HG03521 (cell line): ENCODE results near the gene TDRD1.

Experiments used
- ATAC-seq: cut with Tn5 transposase; IDR thresholded peaks from one replicate; pipeline ENCODE4 v1.9.1; 2021; ENCODE audit warnings: mild to moderate bottlenecking, moderate library complexity; ENCODE audit not compliant: unreplicated experiment

Gene TDRD1

GRCh38 chr10:114262496-114262895 lies 83.3 kb downstream of the TDRD1 start:
- ATAC-seq = no peak

GRCh38 chr10:114265392-114266053 lies 86.4 kb downstream of the TDRD1 start:
- ATAC-seq = no peak

GRCh38 chr10:114266521-114266920 lies 87.4 kb downstream of the TDRD1 start:
- no peak for ATAC-seq

- ATAC-seq = no peak
These were observed 92.1 kb downstream of the TDRD1 start for GRCh38 chr10:114271075-114271778.

GRCh38 chr10:114271779-114272167 lies 92.6 kb downstream of the TDRD1 start:
- no peak for ATAC-seq

GRCh38 chr10:114272696-114273095 lies 93.5 kb downstream of the TDRD1 start:
- no peak for ATAC-seq

GRCh38 chr10:114273910-114274309 lies 94.8 kb downstream of the TDRD1 start:
- no peak for ATAC-seq

- no peak for ATAC-seq
These were observed 95.7 kb downstream of the TDRD1 start for GRCh38 chr10:114274616-114275453.

- ATAC-seq = no peak
These were observed 96.9 kb downstream of the TDRD1 start for GRCh38 chr10:114276066-114276465.

GRCh38 chr10:114276671-114277070 lies 97.5 kb downstream of the TDRD1 start:
- ATAC-seq = no peak

- ATAC-seq = no peak
These were observed 99.2 kb downstream of the TDRD1 start for GRCh38 chr10:114278140-114278883.

- no peak for ATAC-seq
These were observed 99.7 kb downstream of the TDRD1 start for GRCh38 chr10:114278884-114279191.

GRCh38 chr10:114279289-114279688 lies 100.1 kb downstream of the TDRD1 start:
- no peak for ATAC-seq

- ATAC-seq = no peak
These were observed 100.9 kb downstream of the TDRD1 start for GRCh38 chr10:114279901-114280644.

- no peak for ATAC-seq
These were observed 101.9 kb downstream of the TDRD1 start for GRCh38 chr10:114281006-114281405.

GRCh38 chr10:114281461-114281860 lies 102.3 kb downstream of the TDRD1 start:
- no peak for ATAC-seq
